Mesenchymal stem cell (in vitro differentiated cells and primary cell): Measurements from ENCODE around the gene WNT3A.

ENCODE experiments used
- DNase-seq: peaks from one replicate; pipeline ENCODE4 v3.0.0-alpha.2; 2013
- H2AFZ ChIP-seq: one replicate; pipeline ENCODE4 v1.6.1; 2013; ENCODE audit warnings: low read depth, mild to moderate bottlenecking, control low read depth, inconsistent platforms, low read length, moderate library complexity
- H2AK5ac ChIP-seq: 2 replicates; pipeline ENCODE4 v1.6.1; 2013; ENCODE audit warnings: low read length, moderate library complexity, mild to moderate bottlenecking, inconsistent platforms; ENCODE audit not compliant: severe bottlenecking
- H2BK120ac ChIP-seq: one replicate; pipeline ENCODE4 v1.6.1; 2013; ENCODE audit warnings: low read depth, mild to moderate bottlenecking, inconsistent platforms, low read length, moderate library complexity
- H2BK12ac ChIP-seq, 2 experiments: one replicate each; pipeline ENCODE4 v1.6.1; 2013; ENCODE audit warnings: inconsistent platforms in 2 of 2, low read length in 2 of 2, mild to moderate bottlenecking in 2 of 2, moderate library complexity in 2 of 2, control low read depth in 1 of 2
- H2BK15ac ChIP-seq: one replicate; pipeline ENCODE4 v1.6.1; 2013; ENCODE audit warnings: mild to moderate bottlenecking, low read depth, inconsistent platforms; ENCODE audit not compliant: poor library complexity, severe bottlenecking
- H2BK5ac ChIP-seq: 2 replicates; pipeline ENCODE4 v1.6.1; 2013; ENCODE audit warnings: low read depth, mild to moderate bottlenecking, low read length, control low read depth, inconsistent platforms; ENCODE audit not compliant: poor library complexity, severe bottlenecking
- H3K14ac ChIP-seq, 2 experiments: one replicate each; pipeline ENCODE4 v1.6.1; 2013; ENCODE audit warnings: inconsistent platforms in 2 of 2, low read length in 2 of 2, control low read depth in 1 of 2, mild to moderate bottlenecking in 1 of 2, moderate library complexity in 1 of 2
- H3K18ac ChIP-seq, 2 experiments: one replicate each; pipeline ENCODE4 v1.6.1; 2013; ENCODE audit warnings: inconsistent platforms in 2 of 2, low read length in 2 of 2, control low read depth in 1 of 2, low read depth in 1 of 2, mild to moderate bottlenecking in 1 of 2
- H3K23ac ChIP-seq, 2 experiments: one replicate each; pipeline ENCODE4 v1.6.1; 2013; ENCODE audit warnings: inconsistent platforms in 2 of 2, low read length in 2 of 2, mild to moderate bottlenecking in 2 of 2, moderate library complexity in 2 of 2, control low read depth in 1 of 2
- H3K27ac ChIP-seq: 2 replicates; pipeline ENCODE4 v1.5.1; 2013; ENCODE audit warnings: mild to moderate bottlenecking, moderate library complexity, low read length, control low read depth, inconsistent platforms; ENCODE audit not compliant: poor library complexity, severe bottlenecking
- H3K27me3 ChIP-seq, 2 experiments: 2 replicates each; pipeline versions ENCODE4 v1.6.1 to v1.7.0; 2013; ENCODE audit warnings: low read length in 2 of 2, mild to moderate bottlenecking in 2 of 2, moderate library complexity in 2 of 2, control low read depth in 1 of 2, inconsistent platforms in 1 of 2; ENCODE audit not compliant: control insufficient read depth in 1 of 2, insufficient read depth in 1 of 2
- H3K36me3 ChIP-seq, 2 experiments: 2 replicates each; pipeline versions ENCODE4 v1.6.1 to v1.7.0; 2013; ENCODE audit warnings: low read length in 2 of 2, control low read depth in 1 of 2, inconsistent platforms in 1 of 2, low read depth in 1 of 2, mild to moderate bottlenecking in 1 of 2; ENCODE audit not compliant: insufficient read depth in 2 of 2, control insufficient read depth in 1 of 2
- H3K4ac ChIP-seq, 2 experiments: one replicate each; pipeline ENCODE4 v1.6.1; 2013; ENCODE audit warnings: inconsistent platforms in 2 of 2, low read length in 2 of 2, mild to moderate bottlenecking in 2 of 2, moderate library complexity in 2 of 2, control low read depth in 1 of 2, low read depth in 1 of 2
- H3K4me1 ChIP-seq: 2 replicates; pipeline ENCODE4 v1.6.1; 2013; ENCODE audit warnings: low read depth, low read length, control low read depth; ENCODE audit not compliant: control insufficient read depth, insufficient read depth
- H3K4me2 ChIP-seq: 2 replicates; pipeline ENCODE4 v1.6.1; 2013; ENCODE audit warnings: low read length, mild to moderate bottlenecking, inconsistent platforms; ENCODE audit not compliant: poor library complexity, severe bottlenecking
- H3K4me3 ChIP-seq, 2 experiments: 2 replicates each; pipeline versions ENCODE4 v1.5.1 to v1.7.0; 2013; ENCODE audit warnings: low read length in 2 of 2, mild to moderate bottlenecking in 2 of 2, control low read depth in 1 of 2, low read depth in 1 of 2; ENCODE audit not compliant: insufficient read depth in 1 of 2
- H3K79me1 ChIP-seq: replicated peaks from 2 replicates; pipeline ENCODE4 v1.6.1; 2013; ENCODE audit warnings: mild to moderate bottlenecking, control low read depth, low read length, inconsistent platforms; ENCODE audit not compliant: poor library complexity, severe bottlenecking
- H3K9ac ChIP-seq: 2 replicates; pipeline ENCODE4 v1.7.0; 2013; ENCODE audit warnings: mild to moderate bottlenecking, low read length, moderate library complexity
- H3K9me3 ChIP-seq: 2 replicates; pipeline ENCODE4 v1.7.0; 2013; ENCODE audit warnings: mild to moderate bottlenecking, low read length; ENCODE audit not compliant: control insufficient read depth
- H4K8ac ChIP-seq: one replicate; pipeline ENCODE4 v1.6.1; 2013; ENCODE audit warnings: inconsistent platforms, mild to moderate bottlenecking, low read length, moderate library complexity
- H4K91ac ChIP-seq: one replicate; pipeline ENCODE4 v1.6.1; 2013; ENCODE audit warnings: mild to moderate bottlenecking, low read length, inconsistent platforms
- WGBS: methylation state at CpG from one replicate; pipeline ENCODE4 v1.1.7; 2013; ENCODE audit warnings: mixed read lengths; 5-methylcytosine and 5-hydroxymethylcytosine counted together

The WNT3A gene

DNA sequence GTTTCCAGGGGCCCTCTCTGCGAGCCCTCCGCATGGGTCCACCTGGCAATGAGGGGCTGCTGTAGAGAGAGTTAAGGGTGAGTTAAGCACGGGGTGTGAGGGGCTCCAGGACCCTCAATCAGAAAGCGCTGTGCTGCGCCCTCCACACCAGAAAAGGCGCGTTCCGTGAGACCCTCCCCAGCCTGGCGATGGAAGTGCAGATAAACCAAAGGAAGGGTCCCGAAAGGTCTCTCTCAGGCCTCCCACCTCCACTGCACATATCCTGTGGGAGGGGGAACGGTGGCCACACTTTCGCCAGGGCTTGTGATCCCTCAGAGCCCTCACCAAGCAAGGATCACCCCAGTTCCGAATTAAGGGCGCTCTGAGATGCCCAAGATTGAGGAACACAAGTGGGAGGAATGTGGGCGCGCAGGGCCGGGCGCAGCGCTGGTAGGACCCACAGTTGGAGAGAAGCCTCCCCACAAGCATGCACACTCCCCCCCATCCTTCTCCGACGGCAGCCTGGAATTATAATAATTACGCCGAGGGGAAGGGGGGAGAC, 1.1 kb downstream of the WNT3A start:
- H2BK120ac ChIP-seq, result no peak overlapping the region
- no peak overlapping the region for H3K4me3 ChIP-seq
- no peak overlapping the region for H3K4me2 ChIP-seq
- H3K9me3 ChIP-seq, result no peaks in the 10 kb centered on the region
- no peak overlapping the region for H2BK15ac ChIP-seq
- no peak overlapping the region for H2AFZ ChIP-seq
- no peak overlapping the region for H4K8ac ChIP-seq
- peaks cover 88 to 96% of the 10 kb centered on the region in 2 experiments for H3K27me3 ChIP-seq
- H2BK5ac ChIP-seq, result no peak overlapping the region
- no peaks in the 10 kb centered on the region for H3K79me1 ChIP-seq
- H3K27ac ChIP-seq, result no peak overlapping the region
- H4K91ac ChIP-seq, result no peak overlapping the region
- DNase-seq, result no peak
- peaks cover 16% of the 10 kb centered on the region for H3K4me1 ChIP-seq
- H3K36me3 ChIP-seq, result no peaks in the 10 kb centered on the region
- H3K18ac ChIP-seq, result no peak overlapping the region
- no peak overlapping the region for H3K14ac ChIP-seq
- no peak overlapping the region for H2BK12ac ChIP-seq
- no peak overlapping the region for H2AK5ac ChIP-seq
- no peak overlapping the region for H3K9ac ChIP-seq
- 9% methylated on average over 22 of the region's 23 CpGs for WGBS
- no peak overlapping the region for H3K23ac ChIP-seq
- no peak overlapping the region for H3K4ac ChIP-seq

DNA sequence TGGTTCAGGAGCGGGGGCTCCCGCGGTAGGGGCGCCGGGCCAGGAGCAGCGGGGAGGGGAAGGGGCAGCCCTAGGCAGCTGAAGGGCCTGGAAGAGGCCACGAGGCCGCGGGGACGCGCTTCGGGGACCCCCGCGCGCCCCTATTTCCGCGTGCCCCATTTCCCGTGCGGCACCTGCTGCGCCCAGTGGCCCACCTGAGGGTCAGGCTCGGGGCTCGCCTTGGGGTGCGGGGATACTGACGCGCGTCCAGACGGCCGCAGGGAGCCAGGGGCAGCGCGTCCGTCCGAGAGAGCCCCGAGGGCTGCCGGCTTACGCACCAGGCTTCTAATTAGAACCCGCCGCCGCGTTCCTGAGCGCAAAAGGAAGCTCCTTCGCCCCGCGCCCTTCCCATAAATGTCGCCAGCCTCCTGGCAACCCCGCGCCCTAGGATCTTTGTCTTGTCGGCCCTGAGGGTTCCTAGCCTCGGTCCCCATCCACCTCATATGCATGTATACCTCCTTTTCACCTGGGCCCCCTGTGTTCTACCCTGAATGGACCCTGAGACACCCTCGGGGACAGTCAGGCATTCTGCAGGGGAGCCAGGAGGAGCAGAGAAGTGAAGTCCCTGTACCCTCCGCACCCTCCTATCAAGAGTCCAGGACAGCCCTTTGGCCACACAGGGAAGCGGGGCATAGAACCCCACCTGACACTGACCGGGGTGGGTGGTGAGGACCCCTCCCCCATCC, 1.8 kb downstream of the WNT3A start:
- no peak overlapping the region for H2AFZ ChIP-seq
- no peak overlapping the region for H3K27ac ChIP-seq
- H3K4me2 ChIP-seq, result no peak overlapping the region
- no peak overlapping the region for H3K14ac ChIP-seq
- no peaks in the 10 kb centered on the region for H3K9me3 ChIP-seq
- H3K36me3 ChIP-seq, result no peaks in the 10 kb centered on the region
- 9% methylated on average over 52 of the region's 52 CpGs for WGBS
- H3K9ac ChIP-seq, result no peak overlapping the region
- no peak overlapping the region for H2BK15ac ChIP-seq
- no peak overlapping the region for H3K23ac ChIP-seq
- H3K4ac ChIP-seq, result no peak overlapping the region
- no peak overlapping the region for H4K91ac ChIP-seq
- no peak for DNase-seq
- no peak overlapping the region for H3K18ac ChIP-seq
- H2BK12ac ChIP-seq, result no peak overlapping the region
- H4K8ac ChIP-seq, result no peak overlapping the region
- H2BK5ac ChIP-seq, result no peak overlapping the region
- H3K4me1 ChIP-seq, result peaks cover 18% of the 10 kb centered on the region
- no peak overlapping the region for H2BK120ac ChIP-seq
- H3K4me3 ChIP-seq, result no peak overlapping the region
- H2AK5ac ChIP-seq, result no peak overlapping the region
- H3K27me3 ChIP-seq, result peaks cover 88 to 96% of the 10 kb centered on the region in 2 experiments
- H3K79me1 ChIP-seq, result no peaks in the 10 kb centered on the region

DNA sequence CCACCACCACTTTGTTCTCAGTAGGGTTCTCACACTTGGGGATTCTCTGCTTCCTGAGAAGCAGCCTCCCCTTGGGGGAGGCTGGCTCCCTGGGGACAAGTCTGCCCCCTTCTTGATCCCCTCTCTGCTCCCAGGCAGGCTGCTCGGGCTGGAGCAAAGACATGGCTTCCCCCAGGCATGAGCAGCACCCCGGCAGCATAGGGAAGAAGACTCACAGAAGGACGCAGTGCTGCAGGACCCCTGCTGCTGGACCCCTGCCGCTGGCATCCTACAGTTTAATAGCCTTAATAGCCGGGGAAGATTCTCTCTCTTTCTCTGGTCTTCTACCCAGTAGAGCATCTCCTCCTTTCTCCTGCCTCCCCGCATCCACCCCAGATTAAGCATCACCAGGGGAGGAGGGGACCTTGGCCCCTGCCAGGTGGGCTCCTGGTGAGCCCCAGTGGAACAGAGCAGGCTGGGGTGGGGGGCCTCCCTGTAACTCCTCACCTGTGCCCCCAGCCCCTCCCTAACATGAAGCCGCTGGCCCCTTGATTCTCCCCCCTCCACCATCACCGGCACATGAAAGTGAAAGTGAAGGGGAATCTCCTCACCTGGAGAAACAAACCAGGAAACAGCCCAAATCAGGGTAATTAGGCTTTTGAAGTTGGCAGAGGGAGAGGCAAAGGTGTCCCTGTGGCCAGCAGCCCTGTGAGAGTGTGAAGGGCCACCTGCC, 2.5 kb downstream of the WNT3A start:
- no peak overlapping the region for H3K14ac ChIP-seq
- no peaks in the 10 kb centered on the region for H3K9me3 ChIP-seq
- H2AK5ac ChIP-seq, result no peak overlapping the region
- peak overlapping the region; percentile 6 for H2BK15ac ChIP-seq
- no peak overlapping the region for H3K4me2 ChIP-seq
- H3K23ac ChIP-seq, result no peak overlapping the region
- H2BK120ac ChIP-seq, result no peak overlapping the region
- no peak overlapping the region for H4K8ac ChIP-seq
- H2AFZ ChIP-seq, result no peak overlapping the region
- no peak for DNase-seq
- H4K91ac ChIP-seq, result no peak overlapping the region
- peaks cover 81 to 96% of the 10 kb centered on the region in 2 experiments for H3K27me3 ChIP-seq
- H3K18ac ChIP-seq, result no peak overlapping the region
- H3K4me1 ChIP-seq, result peaks cover 18% of the 10 kb centered on the region
- H3K9ac ChIP-seq, result no peak overlapping the region
- WGBS, result 3% methylated on average over 6 of the region's 8 CpGs
- H2BK12ac ChIP-seq, result no peak overlapping the region
- H2BK5ac ChIP-seq, result no peak overlapping the region
- H3K4ac ChIP-seq, result no peak overlapping the region
- H3K27ac ChIP-seq, result no peak overlapping the region
- no peaks in the 10 kb centered on the region for H3K36me3 ChIP-seq
- H3K4me3 ChIP-seq, result no peak overlapping the region
- no peaks in the 10 kb centered on the region for H3K79me1 ChIP-seq
